Measurements from ENCODE around the gene DHRS4L2.
"Not testable (repeated sequence)": the region's sequence is repeated elsewhere in the genome, so short reads cannot be mapped to it uniquely, and the experiment has no call there.

The DHRS4L2 gene

GRCh38 chr14:23951590-23952201 lies 37.0 kb upstream of the DHRS4L2 start:
- no peak for DNase-seq (ENCODE audit: low read depth)
- H3K4me3 ChIP-seq (ENCODE audit: low read depth, low read length): no peak overlapping the region
- TF ChIP-seq CTCF (IDR thresholded peaks at IDR 0.05; ENCODE audit: low read depth, low read length, missing control alignments): peak; percentile 17

GRCh38 chr14:23953116-23953463 lies 35.6 kb upstream of the DHRS4L2 start:
- peak overlapping the region; percentile 75 for H3K4me3 ChIP-seq (ENCODE audit: low read depth, low read length)
- not testable (repeated sequence) for DNase-seq (ENCODE audit: low read depth)

GRCh38 chr14:23953464-23954278 lies 35.1 kb upstream of the DHRS4L2 start, which contains the start of gene DHRS4:
Gene DHRS4 (plus strand): TSS chr14:23953770. CDS start chr14:23953789, 19 bp downstream.
- peak; percentile 41 for DNase-seq (ENCODE audit: low read depth)
- H3K4me3 ChIP-seq (ENCODE audit: low read depth, low read length): peak within 1 kb of the TSS; percentile 75
- peak; percentile 94 for TF ChIP-seq CTCF (IDR thresholded peaks at IDR 0.05; ENCODE audit: low read depth, low read length, missing control alignments)

GRCh38 chr14:23954279-23954614 lies 34.5 kb upstream of the DHRS4L2 start:
- H3K4me3 ChIP-seq (ENCODE audit: low read depth, low read length): peak overlapping the region; percentile 75
- DNase-seq (ENCODE audit: low read depth): not testable (repeated sequence)

GRCh38 chr14:23954965-23955364 lies 33.8 kb upstream of the DHRS4L2 start:
- not testable (repeated sequence) for H3K4me3 ChIP-seq (ENCODE audit: low read depth, low read length); DNase-seq (ENCODE audit: low read depth)

- DNase-seq (ENCODE audit: low read depth); H3K4me3 ChIP-seq (ENCODE audit: low read depth, low read length): not testable (repeated sequence)
Measured at GRCh38 chr14:23955811-23956210, 32.9 kb upstream of the DHRS4L2 start.

GRCh38 chr14:23957913-23958569 lies 30.7 kb upstream of the DHRS4L2 start:
- not testable (repeated sequence) for H3K4me3 ChIP-seq (ENCODE audit: low read depth, low read length); DNase-seq (ENCODE audit: low read depth)

GRCh38 chr14:23960899-23961298 lies 27.8 kb upstream of the DHRS4L2 start:
- H3K4me3 ChIP-seq (ENCODE audit: low read depth, low read length): not testable (repeated sequence)

GRCh38 chr14:23961704-23962103 lies 27.0 kb upstream of the DHRS4L2 start:
- DNase-seq (ENCODE audit: low read depth); H3K4me3 ChIP-seq (ENCODE audit: low read depth, low read length): not testable (repeated sequence)

More at GRCh38 chr14:23960899-23961298, 27.8 kb upstream of the DHRS4L2 start:
- DNase-seq (ENCODE audit: low read depth): not testable (repeated sequence)

GRCh38 chr14:23969130-23969480 lies 19.6 kb upstream of the DHRS4L2 start:
- DNase-seq (ENCODE audit: low read depth); H3K4me3 ChIP-seq (ENCODE audit: low read depth, low read length): not testable (repeated sequence)

GRCh38 chr14:23969481-23970282 lies 19.0 kb upstream of the DHRS4L2 start:
- DNase-seq (ENCODE audit: low read depth): not testable (repeated sequence)
- peak overlapping the region; percentile 43 for H3K4me3 ChIP-seq (ENCODE audit: low read depth, low read length)

GRCh38 chr14:23970283-23970659 lies 18.5 kb upstream of the DHRS4L2 start:
- not testable (repeated sequence) for DNase-seq (ENCODE audit: low read depth); H3K4me3 ChIP-seq (ENCODE audit: low read depth, low read length)

GRCh38 chr14:23973178-23973577 lies 15.6 kb upstream of the DHRS4L2 start:
- DNase-seq (ENCODE audit: low read depth); H3K4me3 ChIP-seq (ENCODE audit: low read depth, low read length): not testable (repeated sequence)

GRCh38 chr14:23974041-23974440 lies 14.7 kb upstream of the DHRS4L2 start:
- not testable (repeated sequence) for DNase-seq (ENCODE audit: low read depth)

GRCh38 chr14:23977208-23977607 lies 11.5 kb upstream of the DHRS4L2 start:
- DNase-seq (ENCODE audit: low read depth); H3K4me3 ChIP-seq (ENCODE audit: low read depth, low read length): not testable (repeated sequence)

More at GRCh38 chr14:23974041-23974440, 14.7 kb upstream of the DHRS4L2 start:
- not testable (repeated sequence) for H3K4me3 ChIP-seq (ENCODE audit: low read depth, low read length)
